ENCODE results near the gene CARM1. TPM values are rescaled to one million over a fixed set of nuclear protein-coding genes. Genes with fewer than 3 reads are reported as not detected.
A peak's percentile ranks its signal among the peaks of the same experiment; 100 is the strongest.

The CARM1 gene
- polyA plus RNA-seq, 2 of the 4 experiments (the other 2 are of a cell fraction): 15.2 to 32.2 TPM

- TF ChIP-seq, protein P1, sequence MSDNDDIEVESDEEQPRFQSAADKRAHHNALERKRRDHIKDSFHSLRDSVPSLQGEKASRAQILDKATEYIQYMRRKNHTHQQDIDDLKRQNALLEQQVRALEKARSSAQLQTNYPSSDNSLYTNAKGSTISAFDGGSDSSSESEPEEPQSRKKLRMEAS (IDR thresholded peaks at IDR 0.05): peak; percentile 60
- TF ChIP-seq TFCP2L1 (CRISPR knock-in tag; IDR thresholded peaks at IDR 0.05) (no peak), ZC3H11A (IDR thresholded peaks at IDR 0.05) (no peak), SMC3 (IDR thresholded peaks at IDR 0.05) (no peak), CHD2 (IDR thresholded peaks at IDR 0.05; ENCODE audit: low read length, partially characterized antibody) (no peak), NFE2L2 (conservative IDR thresholded peaks at IDR 0.05; ENCODE audit: low read length) (no peak), ZSCAN20 (CRISPR knock-in tag; IDR thresholded peaks at IDR 0.05) (0 out of 2 replicates have a peak, but pooled peaks have one; percentile 49), NR3C1 (IDR thresholded peaks at IDR 0.05) (no peak), RNF2 (IDR thresholded peaks at IDR 0.05; ENCODE audit: borderline replicate concordance, low read depth) (no peak), POLR2A (IDR thresholded peaks at IDR 0.05; ENCODE audit: low read length) (peak; percentile 87), EHF (CRISPR knock-in tag; IDR thresholded peaks at IDR 0.05) (no peak), FOSB (CRISPR knock-in tag; IDR thresholded peaks at IDR 0.05) (no peak), RFX5 (IDR thresholded peaks at IDR 0.05) (no peak), SREBF2 (IDR thresholded peaks at IDR 0.05) (no peak), HEYL (CRISPR knock-in tag; IDR thresholded peaks at IDR 0.05) (no peak), CEBPB (IDR thresholded peaks at IDR 0.05) (no peak), HOXB5 (CRISPR knock-in tag; IDR thresholded peaks at IDR 0.05) (0 out of 2 replicates have a peak, but pooled peaks have one; percentile 40), NPAS2 (CRISPR knock-in tag; IDR thresholded peaks at IDR 0.05; ENCODE audit: borderline replicate concordance) (peak; percentile 39; the same call in 1 of the 2 replicates), MAZ (IDR thresholded peaks at IDR 0.05; ENCODE audit: borderline replicate concordance, low read depth, low read length) (no peak), TP53 (CRISPR knock-in tag; IDR thresholded peaks at IDR 0.05) (no peak), CHD4 (IDR thresholded peaks at IDR 0.05; ENCODE audit: borderline replicate concordance) (no peak)
Observed at GRCh38 chr19:10960314-10961072, 89.1 kb downstream of the CARM1 start, which contains the start of gene SMARCA4 (continued).

DNA sequence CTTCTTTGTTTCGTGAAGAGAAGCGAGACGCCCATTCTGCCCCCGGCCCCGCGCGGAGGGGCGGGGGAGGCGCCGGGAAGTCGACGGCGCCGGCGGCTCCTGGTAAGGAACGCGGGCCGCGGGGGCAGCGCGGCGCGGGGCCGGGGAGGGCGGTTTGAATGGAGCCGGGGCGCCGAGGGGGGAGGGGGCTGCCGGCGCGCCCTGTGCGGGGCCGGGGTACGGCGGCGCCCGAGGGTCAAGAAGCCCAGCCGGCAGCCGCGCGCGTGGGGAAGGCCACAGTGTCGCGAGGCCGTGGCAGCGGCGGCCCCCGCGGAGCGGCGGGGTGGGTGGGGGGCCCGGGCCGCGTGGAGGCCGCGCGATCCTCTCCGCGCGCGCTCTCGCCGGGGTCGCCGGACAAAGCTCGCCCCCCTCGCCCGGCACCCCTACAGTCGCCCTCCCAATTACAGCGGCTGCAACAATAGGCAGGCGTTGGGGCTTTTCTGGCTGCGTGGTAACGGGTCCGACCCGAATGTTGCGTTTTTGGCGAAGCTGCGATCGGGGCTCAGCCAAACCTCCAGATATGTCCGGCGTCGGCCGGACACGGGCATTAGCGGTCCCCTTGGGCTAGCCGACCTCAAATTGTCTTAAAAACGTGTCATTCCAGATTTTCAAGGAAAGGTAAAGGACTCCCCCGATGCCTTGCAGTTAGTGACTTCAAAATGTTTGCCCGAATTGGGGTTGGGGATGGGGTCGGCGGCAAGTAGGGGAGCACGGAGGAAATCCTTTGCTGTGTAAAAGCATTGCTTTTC, 89.9 kb downstream of the CARM1 start:
- peak overlapping the region; percentile 99 for H3K27ac ChIP-seq
- DNase-seq (ENCODE audit: low read depth in 1 of 2, low spot score in 1 of 2) (no peak), FAIRE-seq (no peak), ATAC-seq (peak; percentile 12 to 74; a peak in 4 of 6 replicates)
- POLR2A ChIA-PET: interaction anchor here (0.6 to 1.6 kb wide), 3 partner anchors 21 to 29 kb away, joined by 4 to 6 read pairs (median 6); no protein-coding TSS in a partner anchor
- no peak for TF ChIP-seq ESRRA (IDR thresholded peaks at IDR 0.05; ENCODE audit: borderline replicate concordance, low read length)
- TF ChIP-seq BCL3 (IDR thresholded peaks at IDR 0.05): 0 out of 3 replicates have a peak, but pooled peaks have one; percentile 23
- H3K9me3 ChIP-seq: no peaks in the 10 kb centered on the region
- 4% methylated on average over 15 of the region's 92 CpGs for WGBS (ENCODE audit: missing lambda C conversion rate)
- peak overlapping the region; percentile 78 for H3K4me2 ChIP-seq
- CTCF ChIA-PET: interaction anchor here (1.5 to 2.5 kb wide), 2 partner anchors 22 to 25 kb away, joined by 3 to 11 read pairs; no protein-coding TSS in a partner anchor
- peak overlapping the region; percentile 94 for H3K4me3 ChIP-seq
- H3K4me1 ChIP-seq: peaks cover 10% of the 10 kb centered on the region; the same call in 1 of the 3 replicates

- no peaks in the 10 kb centered on the region for H3K9me3 ChIP-seq
- TF ChIP-seq GATA3 (IDR thresholded peaks at IDR 0.05; ENCODE audit: borderline replicate concordance): no peak
- no peak for TF ChIP-seq EHF (CRISPR knock-in tag; IDR thresholded peaks at IDR 0.05)
- TF ChIP-seq RCOR1 (IDR thresholded peaks at IDR 0.05; ENCODE audit: low read depth, low read length): no peak
- no peak for TF ChIP-seq HEYL (CRISPR knock-in tag; IDR thresholded peaks at IDR 0.05)
- no peak for TF ChIP-seq CEBPB (IDR thresholded peaks at IDR 0.05)
- TF ChIP-seq NFE2L2 (conservative IDR thresholded peaks at IDR 0.05; ENCODE audit: low read length): no peak
- no peak for TF ChIP-seq ZFP36 (IDR thresholded peaks at IDR 0.05; ENCODE audit: borderline replicate concordance, partially characterized antibody)
- TF ChIP-seq MAFK (IDR thresholded peaks at IDR 0.05; ENCODE audit: partially characterized antibody): no peak
- no peak for TF ChIP-seq HOXB13 (CRISPR knock-in tag; IDR thresholded peaks at IDR 0.05; ENCODE audit: low read depth)
- no peak for TF ChIP-seq SMC3 (IDR thresholded peaks at IDR 0.05)
- no peak for TF ChIP-seq ZC3H11A (IDR thresholded peaks at IDR 0.05)
- peak overlapping the region; percentile 78; the same call in 2 of the 3 replicates for H3K4me2 ChIP-seq
- ATAC-seq: no peak
- no peak overlapping the region for H3K27ac ChIP-seq
- 90% methylated on average over 10 of the region's 10 CpGs for WGBS (ENCODE audit: missing lambda C conversion rate)
- no peak for DNase-seq (ENCODE audit: low read depth in 1 of 2, low spot score in 1 of 2)
- peaks cover 16% of the 10 kb centered on the region; the same call in 2 of the 3 replicates for H3K4me1 ChIP-seq
- no peak overlapping the region for H3K4me3 ChIP-seq
- ChIA-PET POLR2A (no interaction called here), CTCF (interaction anchor here (0.5 to 1.3 kb wide), 2 partner anchors 12 to 21 kb away, joined by 3 to 4 read pairs; no protein-coding TSS in a partner anchor)
- no peak for FAIRE-seq
Observed at GRCh38 chr19:10962863-10963262, 91.5 kb downstream of the CARM1 start.

Measured in A549 (cell line).